DMS79 (cell line): ENCODE measurements around the gene GPX4.
A peak's percentile ranks its signal among the peaks of the same experiment; 100 is the strongest.

Experiments
- DNase-seq: peaks from one replicate; lab custom pipeline; 2025; lab: John Stamatoyannopoulos, UW

Gene GPX4, protein sequence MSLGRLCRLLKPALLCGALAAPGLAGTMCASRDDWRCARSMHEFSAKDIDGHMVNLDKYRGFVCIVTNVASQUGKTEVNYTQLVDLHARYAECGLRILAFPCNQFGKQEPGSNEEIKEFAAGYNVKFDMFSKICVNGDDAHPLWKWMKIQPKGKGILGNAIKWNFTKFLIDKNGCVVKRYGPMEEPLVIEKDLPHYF

GRCh38 chr19:1103708-1104310 is at the start of gene GPX4:
Gene GPX4 (plus strand): TSS chr19:1103994. CDS start chr19:1104044, 50 bp downstream.
- peak; percentile 97 for DNase-seq

DNA sequence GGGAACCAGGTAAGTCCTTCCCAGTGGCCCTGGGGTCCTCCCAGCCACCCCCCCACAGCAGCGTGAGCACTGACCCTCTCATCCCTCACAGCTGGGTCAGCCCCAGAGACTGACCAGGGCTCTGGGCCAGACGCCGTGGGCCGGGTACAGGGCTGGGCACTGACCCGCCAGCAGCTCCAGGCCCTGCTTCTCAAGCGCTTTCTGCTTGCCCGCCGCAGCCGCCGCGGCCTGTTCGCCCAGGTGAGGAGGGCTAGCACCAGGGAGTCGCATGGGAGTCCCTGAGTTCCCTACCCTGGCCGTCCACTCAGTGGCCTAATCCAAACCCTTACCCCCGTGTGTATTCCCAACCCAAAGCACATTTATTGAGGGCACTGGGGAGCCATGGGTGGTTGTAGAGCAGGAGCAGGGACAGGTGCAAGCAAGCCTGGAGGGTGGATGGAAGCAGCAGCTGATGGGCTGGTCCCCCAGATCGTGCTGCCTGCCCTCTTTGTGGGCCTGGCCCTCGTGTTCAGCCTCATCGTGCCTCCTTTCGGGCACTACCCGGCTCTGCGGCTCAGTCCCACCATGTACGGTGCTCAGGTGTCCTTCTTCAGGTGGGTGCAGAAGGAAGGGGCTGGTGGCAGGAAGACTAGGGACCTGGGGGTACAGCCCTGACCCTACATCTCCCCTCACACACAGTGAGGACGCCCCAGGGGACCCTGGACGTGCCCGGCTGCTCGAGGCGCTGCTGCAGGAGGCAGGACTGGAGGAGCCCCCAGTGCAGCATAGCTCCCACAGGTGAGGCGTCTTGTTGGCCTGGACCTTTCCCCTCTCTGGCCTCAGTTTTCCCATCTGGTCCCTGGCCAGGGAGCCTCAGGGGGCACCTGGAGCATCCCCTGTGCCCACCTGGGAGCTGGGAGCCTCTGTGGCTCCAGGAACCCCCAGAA is 49.4 kb upstream of the GPX4 start:
- DNase-seq: no peak

DNA sequence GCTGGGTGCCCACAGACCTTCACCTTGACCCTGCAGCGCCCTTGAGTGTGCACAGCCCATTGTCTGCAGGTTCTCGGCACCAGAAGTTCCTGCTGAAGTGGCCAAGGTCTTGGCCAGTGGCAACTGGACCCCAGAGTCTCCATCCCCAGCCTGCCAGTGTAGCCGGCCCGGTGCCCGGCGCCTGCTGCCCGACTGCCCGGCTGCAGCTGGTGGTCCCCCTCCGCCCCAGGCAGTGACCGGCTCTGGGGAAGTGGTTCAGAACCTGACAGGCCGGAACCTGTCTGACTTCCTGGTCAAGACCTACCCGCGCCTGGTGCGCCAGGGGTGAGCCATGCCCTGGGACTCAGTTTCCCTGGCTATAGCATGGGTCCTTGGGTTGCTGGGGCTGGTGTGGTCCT is 48.8 kb upstream of the GPX4 start:
- no peak for DNase-seq

GRCh38 chr19:1055886-1056620 is 47.7 kb upstream of the GPX4 start:
- DNase-seq: no peak

GRCh38 chr19:1057176-1057855 is 46.5 kb upstream of the GPX4 start:
- DNase-seq: no peak

DNA sequence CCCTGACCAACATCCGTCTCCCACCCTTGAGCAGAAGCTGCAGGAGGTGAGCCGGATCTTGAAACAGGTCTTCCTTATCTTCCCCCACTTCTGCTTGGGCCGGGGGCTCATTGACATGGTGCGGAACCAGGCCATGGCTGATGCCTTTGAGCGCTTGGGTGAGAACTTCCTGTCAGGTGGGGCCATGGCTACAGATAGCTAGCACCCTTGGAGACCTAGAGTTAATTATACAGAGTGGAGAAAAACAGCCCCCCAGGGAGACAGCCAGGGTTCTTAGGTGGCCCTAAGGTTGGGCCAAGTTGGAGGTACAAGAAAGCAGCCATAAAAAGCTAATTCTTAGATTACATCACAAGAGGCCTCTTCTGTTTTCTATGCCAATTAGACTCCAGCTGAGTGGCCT is 45.7 kb upstream of the GPX4 start:
- no peak for DNase-seq

DNA sequence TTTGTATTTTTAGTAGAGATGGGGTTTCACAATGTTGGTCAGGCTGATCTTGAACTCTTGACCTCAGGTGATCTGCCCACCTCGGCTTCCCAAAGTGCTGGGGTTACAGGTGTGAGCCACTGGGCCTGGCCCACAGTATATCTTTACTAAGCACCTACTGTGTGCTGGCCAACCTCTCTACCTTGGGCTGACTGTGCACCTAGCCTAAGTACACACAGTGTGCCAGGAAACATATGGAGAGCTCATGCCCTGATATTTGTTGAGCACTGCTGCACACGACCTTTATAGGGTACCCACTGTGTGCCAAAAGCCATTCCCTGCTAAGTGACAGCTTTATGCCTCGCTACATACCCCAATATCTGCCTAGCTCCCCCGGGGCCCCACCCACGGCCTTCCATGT is 43.1 kb upstream of the GPX4 start:
- DNase-seq: no peak

DNA sequence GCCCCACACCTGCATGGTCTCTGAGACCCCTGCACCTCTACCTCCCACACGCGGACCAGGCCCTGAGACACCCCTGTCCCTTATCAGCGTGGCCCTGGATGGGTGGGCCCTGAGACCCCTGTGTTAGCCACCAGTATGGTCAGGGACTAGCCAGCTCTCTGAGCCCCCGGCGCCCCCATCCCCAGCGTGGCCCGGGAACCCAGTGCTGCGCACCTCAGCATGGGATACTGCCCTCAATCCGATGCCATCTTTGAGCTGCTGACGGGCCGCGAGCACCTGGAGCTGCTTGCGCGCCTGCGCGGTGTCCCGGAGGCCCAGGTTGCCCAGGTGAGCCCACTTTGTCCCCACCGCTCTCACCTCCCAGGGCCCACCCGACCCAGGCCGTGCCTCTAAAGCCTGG is 41.8 kb upstream of the GPX4 start:
- no peak for DNase-seq

DNA sequence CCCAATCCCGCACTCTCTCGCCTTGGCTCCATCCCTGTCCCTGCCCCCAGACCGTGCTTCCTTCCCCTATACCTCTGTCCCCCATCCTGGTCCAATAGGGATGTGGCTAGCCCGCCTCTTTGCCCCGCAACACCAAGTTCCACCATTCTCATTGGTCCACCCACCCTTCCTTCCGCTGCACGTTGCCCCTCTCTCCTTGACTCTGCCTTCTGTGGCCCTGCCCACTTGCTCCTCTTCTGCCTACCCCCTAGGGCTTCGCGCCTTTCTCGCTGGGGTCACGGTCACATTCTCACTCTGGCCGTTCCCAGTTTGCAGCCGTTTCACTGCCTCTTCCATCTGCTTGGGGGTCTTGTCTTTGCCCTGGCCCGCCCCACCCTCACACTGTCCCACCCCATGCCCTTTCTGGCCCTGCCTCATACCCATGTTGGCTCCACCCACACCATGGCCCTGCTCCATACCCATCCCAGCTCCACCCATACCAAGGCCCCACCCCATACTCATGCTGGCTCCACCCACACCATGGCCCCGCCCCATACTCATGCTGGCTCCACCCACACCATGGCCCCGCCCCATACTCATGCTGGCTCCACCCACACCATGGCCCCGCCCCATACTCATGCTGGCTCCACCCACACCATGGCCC is 41.3 kb upstream of the GPX4 start:
- no peak for DNase-seq

DNA sequence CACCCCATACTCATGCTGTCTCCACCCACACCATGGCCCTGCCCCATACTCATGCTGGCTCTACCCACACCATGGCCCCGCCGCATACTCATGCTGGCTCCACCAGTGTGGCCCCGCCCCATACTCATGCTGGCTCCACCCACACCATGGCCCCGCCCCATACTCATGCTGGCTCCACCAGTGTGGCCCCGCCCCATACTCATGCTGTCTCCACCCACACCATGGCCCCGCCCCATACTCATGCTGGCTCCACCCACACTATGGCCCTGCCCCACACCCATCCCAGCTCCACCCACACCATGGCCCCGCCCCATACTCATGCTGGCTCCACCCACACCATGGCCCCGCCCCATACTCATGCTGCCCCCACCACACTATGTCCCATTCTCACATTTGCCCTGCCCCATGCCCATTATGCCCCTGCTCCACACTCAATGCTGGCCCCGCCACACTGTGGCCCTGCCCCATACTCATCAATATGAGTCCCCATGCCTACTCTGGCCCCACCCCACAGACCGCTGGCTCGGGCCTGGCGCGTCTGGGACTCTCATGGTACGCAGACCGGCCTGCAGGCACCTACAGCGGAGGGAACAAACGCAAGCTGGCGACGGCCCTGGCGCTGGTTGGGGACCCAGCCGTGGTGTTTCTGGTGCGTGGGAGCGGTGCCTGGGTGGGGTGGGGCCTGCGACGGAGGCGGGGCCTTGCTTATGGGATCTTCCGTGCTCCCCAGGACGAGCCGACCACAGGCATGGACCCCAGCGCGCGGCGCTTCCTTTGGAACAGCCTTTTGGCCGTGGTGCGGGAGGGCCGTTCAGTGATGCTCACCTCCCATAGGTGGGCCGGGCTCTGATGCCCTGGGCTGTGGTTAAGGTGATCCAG is 40.5 kb upstream of the GPX4 start:
- no peak for DNase-seq

- DNase-seq: no peak
Observed at GRCh38 chr19:1063909-1064660, 39.7 kb upstream of the GPX4 start.

- no peak for DNase-seq
Observed at GRCh38 chr19:1064661-1065605, 38.9 kb upstream of the GPX4 start.

- no peak for DNase-seq
Observed at GRCh38 chr19:1065606-1066109, 38.1 kb upstream of the GPX4 start.

DNA sequence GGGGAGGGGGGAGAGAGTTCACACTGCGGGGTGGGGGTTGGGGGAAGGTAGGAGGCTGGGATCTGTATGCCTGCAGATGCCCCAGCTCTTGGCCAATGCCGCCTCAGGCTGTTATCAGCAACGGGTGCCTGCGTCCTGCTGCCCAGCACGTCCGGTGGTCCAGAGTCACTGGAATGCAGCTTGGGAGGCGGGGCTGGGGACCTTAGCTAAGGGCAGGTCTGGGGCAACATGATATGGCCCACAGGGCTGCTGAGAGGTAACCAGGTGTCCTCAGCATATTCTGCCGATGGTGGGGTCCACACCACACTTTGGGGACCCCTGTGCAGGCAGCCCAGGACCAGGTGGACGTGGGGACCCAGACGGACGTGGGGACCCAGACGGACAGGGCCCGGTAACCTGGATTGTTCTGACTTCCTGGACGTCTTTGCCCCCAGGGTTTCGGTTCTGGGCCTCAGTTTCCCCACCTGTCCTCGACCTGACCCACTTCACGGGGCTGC is 37.5 kb upstream of the GPX4 start:
- no peak for DNase-seq

GRCh38 chr19:1066748-1067340 is 37.0 kb upstream of the GPX4 start, which contains the start of gene ARHGAP45:
Gene ARHGAP45 (plus strand): TSS chr19:1067167. CDS start chr19:1067406, 239 bp downstream.
- DNase-seq: no peak

DNA sequence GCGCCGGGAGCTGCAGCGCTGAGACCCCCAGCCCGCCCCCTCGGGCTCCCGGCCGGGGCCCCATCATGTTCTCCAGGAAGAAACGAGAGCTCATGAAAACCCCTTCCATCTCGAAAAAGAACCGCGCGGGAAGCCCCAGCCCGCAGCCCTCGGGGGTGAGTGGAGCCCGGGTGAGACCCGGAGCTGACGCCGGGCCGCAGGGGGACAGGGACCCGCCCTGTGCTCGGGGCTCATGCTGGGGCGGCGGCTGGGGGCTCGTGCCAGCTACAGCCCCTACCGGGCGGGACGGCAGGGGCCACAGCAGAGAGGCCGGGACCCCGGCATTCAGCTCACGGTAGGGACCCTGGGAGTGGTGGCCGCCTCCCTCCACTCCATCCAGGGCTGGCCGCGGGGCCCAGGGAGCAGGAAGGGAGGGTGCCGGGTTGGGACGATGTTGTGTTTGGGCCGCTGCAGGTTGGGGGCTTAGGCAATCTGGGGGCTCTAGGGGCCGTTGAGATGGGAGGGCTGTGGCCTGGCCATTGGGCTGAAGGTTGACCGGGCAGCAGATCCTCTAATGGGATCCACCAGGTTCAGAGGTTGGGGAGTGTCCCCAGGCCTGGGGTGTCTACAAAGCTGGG is 36.3 kb upstream of the GPX4 start:
- DNase-seq: no peak
